LoVo (cell line): ENCODE data around the gene AJAP1.

Experiments used
- DNase-seq: peaks from one replicate; pipeline ENCODE4 v3.0.0-alpha.2; 2016; ENCODE audit warnings: low spot score

The AJAP1 gene

DNA sequence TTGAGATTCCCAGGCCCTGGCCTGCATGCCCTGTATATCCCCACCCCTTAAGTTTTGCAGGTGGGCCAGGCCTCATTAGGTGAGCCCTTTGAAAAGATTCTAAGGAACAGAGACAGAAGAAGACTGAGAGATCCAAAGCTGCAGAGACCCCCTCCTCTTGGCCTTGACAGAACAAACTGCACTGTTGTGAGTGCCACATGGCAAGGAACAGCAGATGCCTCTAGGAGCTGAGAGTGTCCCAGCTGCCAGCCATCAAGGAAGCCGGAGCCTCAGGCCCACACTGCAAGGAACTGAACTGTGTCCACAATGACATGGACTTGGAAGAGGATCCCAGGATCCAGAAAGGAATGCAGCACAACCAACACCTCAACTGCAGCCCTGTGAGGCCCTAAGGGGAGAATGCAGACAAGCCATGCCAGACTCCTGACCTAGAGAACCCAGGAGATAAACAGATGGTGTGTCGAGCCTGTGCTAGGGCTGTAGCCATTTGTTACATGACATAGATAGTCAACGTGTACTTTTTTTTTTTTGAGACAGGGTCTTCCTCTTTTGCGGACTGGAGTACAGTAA, 182.7 kb downstream of the AJAP1 start:
- DNase-seq = no peak

DNA sequence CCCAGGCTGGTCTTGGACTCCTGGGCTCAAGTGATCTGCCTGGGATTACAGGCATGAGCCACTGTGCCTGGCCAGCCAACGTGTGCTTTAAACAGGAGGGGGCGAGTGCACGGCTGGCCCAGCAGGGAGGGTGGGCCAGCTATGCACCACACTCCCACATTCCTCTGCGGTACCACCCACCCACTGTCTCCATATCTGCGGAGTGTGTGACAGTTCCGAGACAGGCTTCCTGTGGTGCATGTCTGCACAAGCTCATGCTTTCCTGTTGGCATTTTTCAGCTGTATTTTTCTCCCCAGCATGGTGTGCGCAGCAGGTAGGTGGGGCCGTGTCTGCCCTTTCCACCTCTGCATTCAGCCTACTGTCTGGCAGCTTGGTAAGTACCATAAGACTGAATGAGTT, 183.3 kb downstream of the AJAP1 start:
- no peak for DNase-seq

DNA sequence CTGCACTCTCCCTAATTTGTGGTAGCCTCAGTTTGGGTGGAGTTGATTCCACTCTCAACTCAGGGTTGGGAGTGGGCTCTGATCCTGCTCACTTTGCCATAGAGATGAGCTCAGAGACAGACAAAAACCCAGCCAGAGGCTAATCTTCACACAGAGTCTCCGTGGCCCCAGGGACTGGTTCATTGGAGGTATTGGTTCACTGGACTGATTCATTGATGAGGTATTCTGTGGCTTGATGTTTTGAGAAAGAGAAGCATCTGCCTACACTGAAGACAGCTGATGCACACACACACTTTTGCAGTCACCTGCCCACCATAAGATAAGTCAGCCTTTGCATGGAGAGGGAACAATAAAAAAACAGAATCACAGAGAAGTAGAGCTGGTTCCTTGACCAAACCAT, 183.8 kb downstream of the AJAP1 start:
- no peak for DNase-seq
